NCI-H510A treated with DMSO at 0.1 percent for 48 hours (cell line): ENCODE results near the gene VPS26C.
"Not testable (repeated sequence)": the region's sequence is repeated elsewhere in the genome, so short reads cannot be mapped to it uniquely, and the experiment has no call there.

Experiments used
- DNase-seq: peaks from one replicate; lab custom pipeline; 2025; lab: John Stamatoyannopoulos, UW

VPS26C gene

GRCh38 chr21:37230632-37231248 is 36.4 kb downstream of the VPS26C start:
- peak; percentile 56 for DNase-seq

DNA sequence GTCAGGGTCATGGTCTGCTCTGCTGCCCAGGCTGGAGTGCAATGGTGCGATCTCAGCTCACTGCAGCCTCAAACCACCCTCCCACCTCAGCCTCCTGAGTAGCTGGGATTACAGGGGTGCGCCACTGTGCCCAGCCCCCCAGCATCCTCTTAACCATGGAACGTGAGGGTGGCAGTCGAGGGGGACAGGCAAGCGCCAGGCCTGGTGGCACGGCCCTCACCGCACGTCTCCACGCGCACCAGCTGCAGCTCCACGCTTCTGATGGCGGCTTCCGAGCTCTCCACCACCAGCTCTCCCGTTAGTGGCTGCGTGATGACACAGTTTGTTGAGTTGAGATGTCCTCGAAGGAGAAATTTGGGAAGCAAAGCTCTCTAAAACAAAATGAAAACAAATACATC is 39.1 kb downstream of the VPS26C start:
- DNase-seq, result no peak

DNA sequence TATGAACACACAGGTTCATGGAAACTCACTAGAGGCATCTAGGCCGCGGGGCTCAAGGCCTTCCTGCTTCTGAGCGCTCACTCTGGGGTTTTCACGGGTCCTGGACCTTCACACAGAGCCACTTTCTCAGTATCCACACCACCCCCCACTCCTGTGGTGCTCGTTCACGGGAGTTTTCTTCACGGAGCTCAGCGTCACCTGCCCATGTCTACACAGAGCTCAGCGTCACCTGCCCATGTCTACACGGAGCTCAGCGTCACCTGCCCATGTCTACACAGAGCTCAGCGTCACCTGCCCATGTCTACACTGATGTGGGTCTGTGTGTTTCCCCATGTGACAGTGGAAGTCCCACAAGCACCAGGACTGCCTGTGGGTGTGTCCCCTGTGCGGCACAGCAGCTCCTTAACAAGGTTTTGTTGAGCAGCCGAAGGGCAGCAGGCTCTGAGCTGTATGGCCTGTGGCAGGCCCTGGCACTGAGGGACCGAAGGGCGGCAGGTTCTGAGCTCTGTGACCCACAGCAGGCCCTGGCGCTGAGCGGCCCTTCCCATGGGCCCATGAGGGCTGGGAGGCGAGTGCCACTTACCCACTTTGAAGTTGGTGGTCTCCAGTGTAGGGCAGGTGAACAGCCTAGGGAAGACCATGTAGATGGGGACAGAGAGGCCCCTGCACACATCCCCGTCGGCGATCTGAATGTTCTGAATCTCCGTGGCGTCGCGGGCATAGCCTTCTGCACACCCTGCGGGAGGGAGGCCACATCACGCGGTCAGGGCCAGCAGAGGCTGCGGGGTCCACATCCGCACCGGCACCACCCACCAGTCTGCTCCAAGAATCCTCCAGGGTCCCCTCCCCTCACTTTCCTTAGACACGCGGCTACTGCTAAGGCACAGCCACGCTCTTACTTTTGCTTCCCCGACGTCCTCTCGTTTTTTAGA is 39.8 kb downstream of the VPS26C start:
- no peak for DNase-seq

- DNase-seq, result no peak
These were observed 40.9 kb downstream of the VPS26C start for GRCh38 chr21:37226041-37226920.

- no peak for DNase-seq
These were observed 42.0 kb downstream of the VPS26C start for GRCh38 chr21:37224861-37225839.

DNA sequence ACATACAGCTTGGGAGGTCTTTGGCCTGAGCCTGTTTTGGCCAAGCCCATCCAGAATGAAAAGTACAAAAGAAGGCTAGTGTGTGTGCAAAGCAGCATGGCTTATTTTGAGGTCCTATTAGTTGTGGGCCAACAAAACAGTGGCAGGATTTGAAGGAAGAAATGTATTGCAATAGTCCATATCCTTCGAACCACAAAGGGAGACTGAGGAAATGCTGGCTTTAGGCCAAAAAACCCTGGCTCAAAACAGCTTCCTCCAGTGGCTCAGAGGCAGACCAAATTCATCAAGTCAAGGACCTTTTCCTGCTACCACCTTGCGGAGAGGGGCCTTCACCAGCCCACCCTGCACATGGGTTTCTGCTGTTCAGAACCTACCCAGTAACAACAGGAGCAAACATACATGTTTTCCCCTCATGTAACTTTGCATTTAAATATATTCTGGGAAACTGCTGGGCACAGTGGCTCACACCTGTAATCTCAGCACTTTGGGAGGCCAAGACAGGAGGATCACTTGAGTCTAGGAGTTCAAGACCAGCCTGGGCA is 43.3 kb downstream of the VPS26C start:
- DNase-seq, result no peak

DNA sequence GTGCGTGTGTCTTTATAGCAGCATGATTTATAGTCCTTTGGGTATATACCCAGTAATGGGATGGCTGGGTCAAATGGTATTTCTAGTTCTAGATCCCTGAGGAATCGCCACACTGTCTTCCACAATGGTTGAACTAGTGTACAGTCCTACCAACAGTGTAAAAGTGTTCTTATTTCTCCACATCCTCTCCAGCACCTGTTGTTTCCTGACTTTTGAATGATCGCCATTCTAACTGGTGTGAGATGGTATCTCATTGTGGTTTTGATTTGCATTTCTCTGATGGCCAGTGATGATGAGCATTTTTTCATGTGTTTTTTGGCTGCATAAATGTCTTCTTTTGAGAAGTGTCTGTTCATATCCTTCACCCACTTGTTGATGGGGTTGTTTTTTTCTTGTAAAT is 44.9 kb downstream of the VPS26C start:
- DNase-seq, result not testable (repeated sequence)

- DNase-seq, result peak; percentile 81
These were observed 46.0 kb downstream of the VPS26C start for GRCh38 chr21:37220981-37221664.

- DNase-seq, result peak; percentile 59
These were observed 46.6 kb downstream of the VPS26C start for GRCh38 chr21:37220433-37220980.

DNA sequence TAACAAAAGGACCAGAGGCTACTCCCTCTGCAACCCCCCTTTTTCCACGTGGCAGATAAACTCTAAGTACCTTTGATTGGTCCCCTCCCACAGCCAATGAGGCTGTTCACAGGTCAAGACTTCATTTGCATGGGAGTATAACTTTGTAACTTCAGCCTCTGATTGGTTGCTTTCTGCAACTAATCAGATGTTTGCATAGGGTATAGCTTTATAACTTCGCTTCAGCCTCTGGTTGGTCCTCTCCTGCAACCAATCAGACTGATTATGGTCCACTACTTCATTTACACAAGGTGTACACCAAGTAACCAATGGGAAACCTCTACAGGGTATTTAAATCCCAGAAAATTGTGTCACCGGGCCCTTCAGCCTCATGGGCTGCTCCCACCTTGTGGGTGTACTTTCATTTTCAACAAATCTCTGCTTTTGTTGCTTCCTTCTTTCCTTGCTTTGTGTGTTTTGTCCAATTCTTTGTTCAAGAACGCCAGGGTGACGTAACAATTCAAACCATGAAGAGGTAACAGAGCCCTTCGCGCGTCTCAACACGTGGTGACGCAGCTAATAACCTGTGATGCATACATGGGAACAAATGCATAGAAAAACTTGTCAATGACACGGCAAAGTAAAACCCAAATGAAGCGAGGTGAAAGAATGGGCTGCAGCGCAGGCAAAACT is 47.2 kb downstream of the VPS26C start:
- no peak for DNase-seq

- no peak for DNase-seq
These were observed 52.2 kb downstream of the VPS26C start for GRCh38 chr21:37214952-37215351.

DNA sequence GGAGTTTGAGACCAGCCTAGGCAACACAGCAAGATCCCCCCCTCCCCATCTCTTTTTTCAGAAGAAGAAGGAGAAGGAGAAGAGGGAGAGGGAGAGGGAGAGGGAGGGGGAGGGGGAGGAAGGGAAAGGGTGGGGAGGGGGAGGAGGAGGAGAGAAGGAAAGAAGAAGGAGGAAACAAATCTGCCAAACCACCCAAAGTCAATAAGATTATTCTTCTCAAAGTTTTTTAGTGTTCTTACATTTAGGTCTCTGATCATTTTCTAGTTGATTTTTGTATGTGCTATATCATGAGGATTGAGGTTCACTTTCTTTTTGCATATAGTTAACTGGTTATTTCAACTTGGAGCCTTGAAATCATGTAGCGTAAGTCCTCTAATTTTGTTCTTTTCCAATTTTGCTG is 56.3 kb downstream of the VPS26C start:
- no peak for DNase-seq

- no peak for DNase-seq
These were observed 57.0 kb downstream of the VPS26C start for GRCh38 chr21:37210130-37210529.

- DNase-seq, result no peak
These were observed 58.4 kb downstream of the VPS26C start for GRCh38 chr21:37208741-37209225.

DNA sequence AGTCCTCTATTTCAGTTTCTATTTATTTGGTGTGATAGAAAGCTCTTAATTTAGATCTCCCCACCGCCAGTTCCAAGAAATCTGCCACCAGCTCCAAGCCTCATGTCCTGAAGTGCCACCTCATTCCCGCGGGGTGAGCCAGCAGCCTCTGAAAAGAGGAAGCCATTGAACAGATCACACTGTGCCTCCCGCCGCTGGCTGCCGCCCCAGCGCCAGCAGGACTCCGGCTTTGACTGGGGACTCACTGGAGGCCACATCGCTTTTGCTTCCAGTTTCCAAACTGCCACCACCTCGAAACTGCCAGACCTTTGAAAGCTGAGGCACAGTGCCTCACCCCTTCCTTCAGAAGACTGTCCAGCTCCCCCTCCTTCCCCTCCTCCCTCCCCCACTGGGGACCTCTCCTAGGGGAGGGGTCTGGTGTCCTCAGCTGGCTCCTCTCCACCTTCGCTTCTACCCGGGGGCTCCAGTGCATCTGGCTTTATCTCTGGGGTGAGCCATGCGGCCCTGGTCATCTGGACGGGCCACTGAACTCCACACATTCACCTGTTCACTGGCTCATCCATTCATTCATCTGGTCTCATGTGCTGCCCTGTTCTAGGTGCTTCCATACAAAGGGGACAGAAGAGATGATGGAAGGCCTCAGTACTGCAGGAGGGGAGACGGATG is 58.9 kb downstream of the VPS26C start:
- no peak for DNase-seq

GRCh38 chr21:37207441-37208009 is 59.6 kb downstream of the VPS26C start:
- no peak for DNase-seq

GRCh38 chr21:37206496-37206895 is 60.6 kb downstream of the VPS26C start:
- no peak for DNase-seq

GRCh38 chr21:37204580-37204979 is 62.6 kb downstream of the VPS26C start:
- DNase-seq, result no peak
